Forelimb muscle (tissue), 1 donor: ENCODE measurements around the gene PUS1. TPM values are rescaled to one million over a fixed set of nuclear protein-coding genes. Genes with fewer than 3 reads are reported as not detected.

Experiments used
- DNase-seq: peaks from one replicate; pipeline ENCODE4 v3.0.0-alpha.2; 2013; ENCODE audit warnings: low read depth
- polyA plus RNA-seq: library from polyadenylated mRNA; unstranded; fragments of 120-200 nt; gene quantifications from one replicate; pipeline ENCODE4 v1.2.1, GENCODE V29; 2013; ENCODE audit not compliant: insufficient read length

PUS1 gene
- polyA plus RNA-seq, 1 donor: 12.2 TPM

GRCh38 chr12:131990066-131990979, 61.2 kb downstream of the PUS1 start:
- no peak for DNase-seq

- no peak for DNase-seq
These were observed 61.9 kb downstream of the PUS1 start for GRCh38 chr12:131990980-131991305.

GRCh38 chr12:131991816-131992430, 62.8 kb downstream of the PUS1 start:
- DNase-seq: no peak

- no peak for DNase-seq
These were observed 65.5 kb downstream of the PUS1 start for GRCh38 chr12:131994589-131994988.

Other genes with a start within 250 kb of the PUS1 start
- gene SFSWAP, start 218.2 kb upstream of the PUS1 start, polyA plus RNA-seq: 29.2 TPM
- gene MMP17, start 100.9 kb upstream of the PUS1 start, polyA plus RNA-seq: 4.2 TPM
- 24.8 TPM for gene ULK1, start 34.7 kb upstream of the PUS1 start, polyA plus RNA-seq
- 21.2 TPM for gene EP400, start 20.7 kb downstream of the PUS1 start, polyA plus RNA-seq
- 12.9 TPM for gene DDX51, start 215.0 kb downstream of the PUS1 start, polyA plus RNA-seq
- 9.8 TPM for gene NOC4L, start 215.2 kb downstream of the PUS1 start, polyA plus RNA-seq